ENCODE data around the gene MOCOS.

- no peak for TF ChIP-seq TAF1 (conservative IDR thresholded peaks at IDR 0.05)
- TF ChIP-seq CTCF (IDR thresholded peaks at IDR 0.05; ENCODE audit: low read depth, low read length, missing input control) = no peak
- no peak for TF ChIP-seq MAX (IDR thresholded peaks at IDR 0.05)
- no peak for TF ChIP-seq SP1 (IDR thresholded peaks at IDR 0.05)
- no peak for TF ChIP-seq YY1 (IDR thresholded peaks at IDR 0.05)
- no peak for TF ChIP-seq JUND (IDR thresholded peaks at IDR 0.05)
- TF ChIP-seq REST (IDR thresholded peaks at IDR 0.05) = no peak
Measured at GRCh38 chr18:36308711-36309435, 121.6 kb downstream of the MOCOS start.

All from liver (tissue), 3 donors.